ENCODE results near the gene PSMD2.

The PSMD2 gene

GRCh38 chr3:184347321-184348056 is 48.4 kb downstream of the PSMD2 start:
- Histone ChIP-seq H3K4me1 (ENCODE audit: control insufficient read depth, insufficient read depth, low read length) (peaks cover 36% of the 10 kb centered on the region), H3K36me3 (ENCODE audit: control insufficient read depth, insufficient read depth, low read length) (peaks cover 10% of the 10 kb centered on the region), H3K27me3 (ENCODE audit: control insufficient read depth, insufficient read depth, low read length, poor library complexity, severe bottlenecking) (no peaks in the 10 kb centered on the region), H3K9me3 (ENCODE audit: control insufficient read depth, low read length) (no peaks in the 10 kb centered on the region), H3K4me3 (ENCODE audit: insufficient read depth, low read depth, low read length) (no peak overlapping the region), H3K27ac (ENCODE audit: insufficient read depth, low read depth, low read length, poor library complexity, severe bottlenecking) (no peak overlapping the region)
- WGBS, 2 experiments: 92 to 93% methylated on average over 12 of the region's 12 CpGs

GRCh38 chr3:184348057-184348382 is 49.0 kb downstream of the PSMD2 start:
- peaks cover 13% of the 10 kb centered on the region for H3K36me3 ChIP-seq (ENCODE audit: control insufficient read depth, insufficient read depth, low read length)
- peaks cover 36% of the 10 kb centered on the region for H3K4me1 ChIP-seq (ENCODE audit: control insufficient read depth, insufficient read depth, low read length)
- 90 to 91% methylated on average over 4 of the region's 4 CpGs for WGBS, 2 experiments
- no peaks in the 10 kb centered on the region for H3K27me3 ChIP-seq (ENCODE audit: control insufficient read depth, insufficient read depth, low read length, poor library complexity, severe bottlenecking)
- no peaks in the 10 kb centered on the region for H3K9me3 ChIP-seq (ENCODE audit: control insufficient read depth, low read length)
- no peak overlapping the region for H3K4me3 ChIP-seq (ENCODE audit: insufficient read depth, low read depth, low read length)
- H3K27ac ChIP-seq (ENCODE audit: insufficient read depth, low read depth, low read length, poor library complexity, severe bottlenecking): no peak overlapping the region

GRCh38 chr3:184349563-184350470 is 50.8 kb downstream of the PSMD2 start:
- Histone ChIP-seq H3K27ac (ENCODE audit: insufficient read depth, low read depth, low read length, poor library complexity, severe bottlenecking) (no peak overlapping the region), H3K4me3 (ENCODE audit: insufficient read depth, low read depth, low read length) (no peak overlapping the region), H3K4me1 (ENCODE audit: control insufficient read depth, insufficient read depth, low read length) (peaks cover 29% of the 10 kb centered on the region), H3K36me3 (ENCODE audit: control insufficient read depth, insufficient read depth, low read length) (peaks cover 20% of the 10 kb centered on the region), H3K9me3 (ENCODE audit: control insufficient read depth, low read length) (no peaks in the 10 kb centered on the region), H3K27me3 (ENCODE audit: control insufficient read depth, insufficient read depth, low read length, poor library complexity, severe bottlenecking) (no peaks in the 10 kb centered on the region)
- WGBS, 2 experiments: 90 to 92% methylated on average over 10 of the region's 10 CpGs

- 92 to 96% methylated on average over 6 of the region's 6 CpGs for WGBS, 2 experiments
- Histone ChIP-seq H3K9me3 (ENCODE audit: control insufficient read depth, low read length) (no peaks in the 10 kb centered on the region), H3K4me1 (ENCODE audit: control insufficient read depth, insufficient read depth, low read length) (peaks cover 21% of the 10 kb centered on the region), H3K4me3 (ENCODE audit: insufficient read depth, low read depth, low read length) (no peak overlapping the region), H3K36me3 (ENCODE audit: control insufficient read depth, insufficient read depth, low read length) (peaks cover 22% of the 10 kb centered on the region), H3K27ac (ENCODE audit: insufficient read depth, low read depth, low read length, poor library complexity, severe bottlenecking) (no peak overlapping the region), H3K27me3 (ENCODE audit: control insufficient read depth, insufficient read depth, low read length, poor library complexity, severe bottlenecking) (no peaks in the 10 kb centered on the region)
Observed at GRCh38 chr3:184350618-184351017, 51.6 kb downstream of the PSMD2 start.

GRCh38 chr3:184351511-184352148 is 52.6 kb downstream of the PSMD2 start:
- no peaks in the 10 kb centered on the region for H3K9me3 ChIP-seq (ENCODE audit: control insufficient read depth, low read length)
- H3K27me3 ChIP-seq (ENCODE audit: control insufficient read depth, insufficient read depth, low read length, poor library complexity, severe bottlenecking): no peaks in the 10 kb centered on the region
- no peak overlapping the region for H3K4me3 ChIP-seq (ENCODE audit: insufficient read depth, low read depth, low read length)
- peaks cover 14% of the 10 kb centered on the region for H3K4me1 ChIP-seq (ENCODE audit: control insufficient read depth, insufficient read depth, low read length)
- no peak overlapping the region for H3K27ac ChIP-seq (ENCODE audit: insufficient read depth, low read depth, low read length, poor library complexity, severe bottlenecking)
- WGBS, 2 experiments: 74 to 75% methylated on average over 9 of the region's 9 CpGs
- peaks cover 30% of the 10 kb centered on the region for H3K36me3 ChIP-seq (ENCODE audit: control insufficient read depth, insufficient read depth, low read length)

GRCh38 chr3:184352149-184352785 is 53.2 kb downstream of the PSMD2 start:
- no peak overlapping the region for H3K27ac ChIP-seq (ENCODE audit: insufficient read depth, low read depth, low read length, poor library complexity, severe bottlenecking)
- peaks cover 36% of the 10 kb centered on the region for H3K36me3 ChIP-seq (ENCODE audit: control insufficient read depth, insufficient read depth, low read length)
- H3K9me3 ChIP-seq (ENCODE audit: control insufficient read depth, low read length): no peaks in the 10 kb centered on the region
- H3K4me3 ChIP-seq (ENCODE audit: insufficient read depth, low read depth, low read length): no peak overlapping the region
- H3K27me3 ChIP-seq (ENCODE audit: control insufficient read depth, insufficient read depth, low read length, poor library complexity, severe bottlenecking): no peaks in the 10 kb centered on the region
- peaks cover 14% of the 10 kb centered on the region for H3K4me1 ChIP-seq (ENCODE audit: control insufficient read depth, insufficient read depth, low read length)
- 90 to 96% methylated on average over 15 of the region's 15 CpGs for WGBS, 2 experiments

GRCh38 chr3:184352897-184353545 is 54.0 kb downstream of the PSMD2 start:
- peaks cover 42% of the 10 kb centered on the region for H3K36me3 ChIP-seq (ENCODE audit: control insufficient read depth, insufficient read depth, low read length)
- no peaks in the 10 kb centered on the region for H3K9me3 ChIP-seq (ENCODE audit: control insufficient read depth, low read length)
- 95% methylated on average over 11 of the region's 11 CpGs for WGBS, 2 experiments
- no peak overlapping the region for H3K4me3 ChIP-seq (ENCODE audit: insufficient read depth, low read depth, low read length)
- H3K27me3 ChIP-seq (ENCODE audit: control insufficient read depth, insufficient read depth, low read length, poor library complexity, severe bottlenecking): no peaks in the 10 kb centered on the region
- no peak overlapping the region for H3K27ac ChIP-seq (ENCODE audit: insufficient read depth, low read depth, low read length, poor library complexity, severe bottlenecking)
- peaks cover 14% of the 10 kb centered on the region for H3K4me1 ChIP-seq (ENCODE audit: control insufficient read depth, insufficient read depth, low read length)

- 94 to 96% methylated on average over 11 of the region's 11 CpGs for WGBS, 2 experiments
- Histone ChIP-seq H3K4me1 (ENCODE audit: control insufficient read depth, insufficient read depth, low read length) (peaks cover 14% of the 10 kb centered on the region), H3K27ac (ENCODE audit: insufficient read depth, low read depth, low read length, poor library complexity, severe bottlenecking) (no peak overlapping the region), H3K4me3 (ENCODE audit: insufficient read depth, low read depth, low read length) (no peak overlapping the region), H3K9me3 (ENCODE audit: control insufficient read depth, low read length) (no peaks in the 10 kb centered on the region), H3K27me3 (ENCODE audit: control insufficient read depth, insufficient read depth, low read length, poor library complexity, severe bottlenecking) (no peaks in the 10 kb centered on the region), H3K36me3 (ENCODE audit: control insufficient read depth, insufficient read depth, low read length) (peaks cover 48% of the 10 kb centered on the region)
Observed at GRCh38 chr3:184353546-184353941, 54.5 kb downstream of the PSMD2 start.

GRCh38 chr3:184354121-184354728 is 55.2 kb downstream of the PSMD2 start:
- Histone ChIP-seq H3K27ac (ENCODE audit: insufficient read depth, low read depth, low read length, poor library complexity, severe bottlenecking) (no peak overlapping the region), H3K4me3 (ENCODE audit: insufficient read depth, low read depth, low read length) (no peak overlapping the region), H3K27me3 (ENCODE audit: control insufficient read depth, insufficient read depth, low read length, poor library complexity, severe bottlenecking) (no peaks in the 10 kb centered on the region), H3K4me1 (ENCODE audit: control insufficient read depth, insufficient read depth, low read length) (peaks cover 18% of the 10 kb centered on the region), H3K36me3 (ENCODE audit: control insufficient read depth, insufficient read depth, low read length) (peaks cover 48% of the 10 kb centered on the region), H3K9me3 (ENCODE audit: control insufficient read depth, low read length) (no peaks in the 10 kb centered on the region)
- WGBS, 2 experiments: 84 to 85% methylated on average over 18 of the region's 18 CpGs

Measured in ectodermal cell (in vitro differentiated cells).